Muscle layer of duodenum (tissue), 2 donors: Measurements from ENCODE around the gene SERPINB2.
A peak's percentile ranks its signal among the peaks of the same experiment; 100 is the strongest.
"Not testable (repeated sequence)": the region's sequence is repeated elsewhere in the genome, so short reads cannot be mapped to it uniquely, and the experiment has no call there.

Experiments used
- H3K27ac ChIP-seq: one replicate; pipeline ENCODE4 v1.7.0; 2013; ENCODE audit warnings: mild to moderate bottlenecking, low read length
- H3K27me3 ChIP-seq: one replicate; pipeline ENCODE4 v1.7.0; 2013; ENCODE audit warnings: low read depth, mild to moderate bottlenecking, control low read depth, low read length
- H3K36me3 ChIP-seq, 2 donors: one replicate each; pipeline ENCODE4 v1.7.0; 2013; ENCODE audit warnings: low read length in 2 of 2, control low read depth in 1 of 2, mild to moderate bottlenecking in 1 of 2; ENCODE audit not compliant: insufficient read depth in 2 of 2, control insufficient read depth in 1 of 2
- H3K4me1 ChIP-seq, 2 donors: one replicate each; pipeline ENCODE4 v1.7.0; 2013; ENCODE audit warnings: low read length in 2 of 2, mild to moderate bottlenecking in 2 of 2, control low read depth in 1 of 2, moderate library complexity in 1 of 2; ENCODE audit not compliant: insufficient read depth in 2 of 2, control insufficient read depth in 1 of 2
- H3K4me3 ChIP-seq, 2 donors: one replicate each; pipeline ENCODE4 v1.7.0; 2013; ENCODE audit warnings: low read length in 2 of 2, low read depth in 1 of 2, mild to moderate bottlenecking in 1 of 2
- H3K9me3 ChIP-seq, 2 donors: one replicate each; pipeline ENCODE4 v1.7.0; 2013; ENCODE audit warnings: low read length in 2 of 2, control low read depth in 1 of 2, mild to moderate bottlenecking in 1 of 2; ENCODE audit not compliant: control insufficient read depth in 1 of 2
- donor health status: healthy.

The SERPINB2 gene

GRCh38 chr18:63906056-63906455 lies 18.6 kb downstream of the SERPINB2 start:
- no peak overlapping the region for H3K4me3 ChIP-seq
- no peaks in the 10 kb centered on the region for H3K27me3 ChIP-seq
- H3K4me1 ChIP-seq, result no peaks in the 10 kb centered on the region
- H3K27ac ChIP-seq, result no peak overlapping the region
- H3K36me3 ChIP-seq, result no peaks in the 10 kb centered on the region
- no peaks in the 10 kb centered on the region for H3K9me3 ChIP-seq

- no peaks in the 10 kb centered on the region for H3K9me3 ChIP-seq
- H3K36me3 ChIP-seq, result no peaks in the 10 kb centered on the region
- no peak within 1 kb of the TSS for H3K4me3 ChIP-seq
- H3K27ac ChIP-seq, result no peak within 1 kb of the TSS
- H3K27me3 ChIP-seq, result no peaks in the 10 kb centered on the region
- no peaks in the 10 kb centered on the region for H3K4me1 ChIP-seq
These were observed 20.2 kb downstream of the SERPINB2 start, which contains the start of gene SERPINB10 for GRCh38 chr18:63907664-63908063. TSS of gene SERPINB10 (plus strand) at chr18:63907958. CDS start at chr18:63915511, 7,553 bp downstream.

- no peaks in the 10 kb centered on the region for H3K27me3 ChIP-seq
- no peaks in the 10 kb centered on the region for H3K36me3 ChIP-seq
- H3K27ac ChIP-seq, result no peak overlapping the region
- H3K4me1 ChIP-seq, result no peaks in the 10 kb centered on the region
- H3K4me3 ChIP-seq, result no peak overlapping the region
- H3K9me3 ChIP-seq, result no peaks in the 10 kb centered on the region
These were observed 21.4 kb downstream of the SERPINB2 start for GRCh38 chr18:63908858-63909257.

- Histone ChIP-seq H3K9me3 (no peaks in the 10 kb centered on the region), H3K4me1 (no peaks in the 10 kb centered on the region), H3K36me3 (no peaks in the 10 kb centered on the region), H3K27ac (no peak overlapping the region), H3K27me3 (no peaks in the 10 kb centered on the region), H3K4me3 (no peak overlapping the region)
These were observed 22.4 kb downstream of the SERPINB2 start for GRCh38 chr18:63909870-63910269.

GRCh38 chr18:63917817-63918216 lies 30.3 kb downstream of the SERPINB2 start:
- Histone ChIP-seq H3K4me1 (no peaks in the 10 kb centered on the region), H3K9me3 (no peaks in the 10 kb centered on the region), H3K27me3 (no peaks in the 10 kb centered on the region), H3K4me3 (no peak overlapping the region), H3K36me3 (no peaks in the 10 kb centered on the region), H3K27ac (no peak overlapping the region)

GRCh38 chr18:63922049-63922448 lies 34.5 kb downstream of the SERPINB2 start:
- no peaks in the 10 kb centered on the region for H3K36me3 ChIP-seq

GRCh38 chr18:63924551-63924950 lies 37.0 kb downstream of the SERPINB2 start:
- Histone ChIP-seq H3K36me3 (no peaks in the 10 kb centered on the region), H3K27me3 (no peaks in the 10 kb centered on the region), H3K4me3 (no peak overlapping the region), H3K27ac (no peak overlapping the region), H3K9me3 (no peaks in the 10 kb centered on the region), H3K4me1 (no peaks in the 10 kb centered on the region)

More at GRCh38 chr18:63922049-63922448, 34.5 kb downstream of the SERPINB2 start:
- no peaks in the 10 kb centered on the region for H3K4me1 ChIP-seq
- no peak overlapping the region for H3K27ac ChIP-seq
- H3K27me3 ChIP-seq, result no peaks in the 10 kb centered on the region
- no peaks in the 10 kb centered on the region for H3K9me3 ChIP-seq
- H3K4me3 ChIP-seq, result no peak overlapping the region

- no peaks in the 10 kb centered on the region for H3K27me3 ChIP-seq
- H3K9me3 ChIP-seq, result no peaks in the 10 kb centered on the region
- H3K36me3 ChIP-seq, result no peaks in the 10 kb centered on the region
- no peak overlapping the region for H3K27ac ChIP-seq
- H3K4me3 ChIP-seq, result no peak overlapping the region
- no peaks in the 10 kb centered on the region for H3K4me1 ChIP-seq
These were observed 40.8 kb downstream of the SERPINB2 start for GRCh38 chr18:63928331-63928730.

- H3K27ac ChIP-seq, H3K9me3 ChIP-seq, H3K4me3 ChIP-seq, H3K27me3 ChIP-seq, H3K4me1 ChIP-seq, H3K36me3 ChIP-seq: not testable (repeated sequence)
These were observed 41.9 kb downstream of the SERPINB2 start for GRCh38 chr18:63929369-63929768.

GRCh38 chr18:63930773-63931354 lies 43.4 kb downstream of the SERPINB2 start:
- Histone ChIP-seq H3K27ac (no peak overlapping the region), H3K9me3 (no peaks in the 10 kb centered on the region), H3K27me3 (no peaks in the 10 kb centered on the region), H3K36me3 (no peaks in the 10 kb centered on the region), H3K4me3 (no peak overlapping the region), H3K4me1 (no peaks in the 10 kb centered on the region)

- peaks cover 0 to 10% of the 10 kb centered on the region in 2 donors for H3K4me1 ChIP-seq
- no peaks in the 10 kb centered on the region for H3K27me3 ChIP-seq
- H3K36me3 ChIP-seq, result no peaks in the 10 kb centered on the region
- H3K4me3 ChIP-seq, result peak overlapping the region; percentile 66 to 77
- no peaks in the 10 kb centered on the region for H3K9me3 ChIP-seq
- no peak overlapping the region for H3K27ac ChIP-seq
These were observed 48.8 kb downstream of the SERPINB2 start for GRCh38 chr18:63936156-63936931.
